ENCODE results near the gene MTHFR. TPM values are rescaled to one million over a fixed set of nuclear protein-coding genes. Genes with fewer than 3 reads are reported as not detected.

The MTHFR gene
- total RNA-seq, 1 donor, result 21.6 TPM

GRCh38 chr1:11838349-11839272 is 32.8 kb upstream of the MTHFR start:
- H3K4me3 ChIP-seq (ENCODE audit: low read depth, low read length), result no peak overlapping the region
- DNase-seq (ENCODE audit: low read depth), result peak; percentile 56
- TF ChIP-seq CTCF (IDR thresholded peaks at IDR 0.05; ENCODE audit: insufficient read depth, low read depth, low read length), result peak; percentile 99

GRCh38 chr1:11837767-11838348 is 32.1 kb upstream of the MTHFR start:
- TF ChIP-seq CTCF (IDR thresholded peaks at IDR 0.05; ENCODE audit: insufficient read depth, low read depth, low read length), result no peak
- no peak overlapping the region for H3K4me3 ChIP-seq (ENCODE audit: low read depth, low read length)
- DNase-seq (ENCODE audit: low read depth), result no peak

- no peak for DNase-seq (ENCODE audit: low read depth)
- TF ChIP-seq CTCF (IDR thresholded peaks at IDR 0.05; ENCODE audit: insufficient read depth, low read depth, low read length), result no peak
These were observed 31.4 kb upstream of the MTHFR start for GRCh38 chr1:11836955-11837766.

GRCh38 chr1:11835441-11836225 is 29.9 kb upstream of the MTHFR start:
- DNase-seq (ENCODE audit: low read depth), result no peak
- TF ChIP-seq CTCF (IDR thresholded peaks at IDR 0.05; ENCODE audit: insufficient read depth, low read depth, low read length), result no peak
- H3K4me3 ChIP-seq (ENCODE audit: low read depth, low read length), result no peak overlapping the region

More at GRCh38 chr1:11836955-11837766, 31.4 kb upstream of the MTHFR start:
- H3K4me3 ChIP-seq (ENCODE audit: low read depth, low read length), result no peak overlapping the region

GRCh38 chr1:11833900-11834299 is 28.1 kb upstream of the MTHFR start:
- no peak overlapping the region for H3K4me3 ChIP-seq (ENCODE audit: low read depth, low read length)
- DNase-seq (ENCODE audit: low read depth), result no peak
- TF ChIP-seq CTCF (IDR thresholded peaks at IDR 0.05; ENCODE audit: insufficient read depth, low read depth, low read length), result no peak

- no peak for DNase-seq (ENCODE audit: low read depth)
- no peak overlapping the region for H3K4me3 ChIP-seq (ENCODE audit: low read depth, low read length)
- TF ChIP-seq CTCF (IDR thresholded peaks at IDR 0.05; ENCODE audit: insufficient read depth, low read depth, low read length), result no peak
These were observed 27.7 kb upstream of the MTHFR start for GRCh38 chr1:11833497-11833896.

Data from fibroblast of villous mesenchyme (primary cell).